Type B pancreatic cell (in vitro differentiated cells): ENCODE data around the gene MISP. TPM values are rescaled to one million over a fixed set of nuclear protein-coding genes. Genes with fewer than 3 reads are reported as not detected.

Source experiments
- DNase-seq: peaks from one replicate; pipeline ENCODE4 v3.0.0; 2021; ENCODE audit warnings: mixed read lengths; ENCODE audit not compliant: unreplicated experiment; ENCODE audit errors: extremely low spot score
- H3K27ac Mint-ChIP-seq: 2 replicates; pipeline ENCODE4 v1.8.0; 2021; ENCODE audit warnings: mild to moderate bottlenecking, mixed read lengths
- H3K27me3 Mint-ChIP-seq: 2 replicates; pipeline ENCODE4 v1.8.0; 2021; ENCODE audit warnings: mixed read lengths
- H3K36me3 Mint-ChIP-seq: 2 replicates; pipeline ENCODE4 v1.8.0; 2021; ENCODE audit warnings: mixed read lengths
- H3K4me1 Mint-ChIP-seq: one replicate; pipeline ENCODE4 v1.8.0; 2021; ENCODE audit warnings: mixed read lengths; ENCODE audit not compliant: unreplicated experiment
- H3K4me3 Mint-ChIP-seq: 2 replicates; pipeline ENCODE4 v1.8.0; 2021; ENCODE audit warnings: mild to moderate bottlenecking, mixed read lengths
- H3K9me3 Mint-ChIP-seq: 2 replicates; pipeline ENCODE4 v1.8.0; 2021; ENCODE audit warnings: mixed read lengths
- microRNA-seq: library from miRNA; unstranded; fragments of <30 nt; microRNA quantifications from one replicate; pipeline ENCODE4, GENCODE V29; 2020
- total RNA-seq: library from RNA; stranded (reverse); gene quantifications from 2 replicates; pipeline ENCODE4 v1.2.1, GENCODE V29; 2021; ENCODE audit warnings: low replicate concordance
- TF ChIP-seq, protein P1 (sequence below): fragments of 200-600 bp; sonication (generic); conservative IDR thresholded peaks from 2 replicates; pipeline ENCODE4 v1.5.0; 2021; ENCODE audit warnings: antibody characterized with exemption, mild to moderate bottlenecking

MISP gene
- total RNA-seq, 1 donor from 2014 or later: 9.4 TPM

DNA sequence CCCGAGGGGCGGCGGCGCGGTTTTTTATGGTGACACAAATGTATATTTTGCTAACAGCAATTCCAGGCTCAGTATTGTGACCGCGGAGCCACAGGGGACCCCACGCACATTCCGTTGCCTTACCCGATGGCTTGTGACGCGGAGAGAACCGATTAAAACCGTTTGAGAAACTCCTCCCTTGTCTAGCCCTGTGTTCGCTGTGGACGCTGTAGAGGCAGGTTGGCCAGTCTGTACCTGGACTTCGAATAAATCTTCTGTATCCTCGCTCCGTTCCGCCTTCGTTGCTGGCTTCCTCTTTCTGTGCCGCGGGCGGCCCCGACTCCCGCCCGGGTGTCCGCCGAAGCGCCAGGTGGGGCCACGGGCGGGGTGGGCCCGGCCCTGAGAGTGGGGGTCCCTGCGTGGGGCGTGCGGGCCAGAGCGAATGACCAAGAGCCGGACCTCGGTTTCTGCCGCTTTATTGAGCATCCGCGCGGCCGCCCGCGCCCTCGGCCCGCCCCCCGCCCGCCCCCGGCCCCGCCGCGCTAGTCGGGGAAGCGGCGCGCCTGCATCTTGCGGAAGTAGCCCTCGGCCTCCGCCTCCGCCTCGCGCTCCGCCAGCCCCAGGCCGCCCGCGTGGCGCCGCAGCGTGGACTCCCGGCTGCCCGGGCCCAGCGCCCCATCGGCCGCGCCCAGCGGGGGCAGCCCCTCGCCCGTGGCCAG lies 61.3 kb downstream of the MISP start:
- no peak overlapping the region for H3K4me3 Mint-ChIP-seq

DNA sequence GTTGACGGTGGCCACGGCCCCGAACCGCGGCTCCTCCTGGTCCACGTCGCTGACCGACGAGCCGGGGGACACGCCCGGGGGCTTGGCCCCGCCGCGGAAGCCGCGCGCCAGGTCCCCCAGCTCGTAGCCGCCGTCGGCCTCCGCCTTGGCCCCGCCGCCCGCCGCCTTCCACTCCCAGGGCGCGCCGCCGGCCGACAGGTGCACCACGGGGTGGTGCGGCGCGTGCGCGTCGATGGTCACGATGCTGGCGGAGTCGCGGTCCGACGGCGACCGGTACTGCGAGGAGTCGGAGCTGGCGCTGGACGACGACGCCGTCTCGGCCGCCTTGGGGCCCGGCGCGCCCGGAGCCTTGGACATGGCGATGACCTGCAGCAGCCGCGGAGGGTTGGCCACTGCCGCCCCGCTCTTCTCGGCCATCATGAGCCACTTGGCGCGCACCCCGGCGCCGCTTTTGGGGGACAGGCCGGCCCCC lies 61.9 kb downstream of the MISP start:
- Mint-ChIP-seq H3K4me1 (no peaks in the 10 kb centered on the region), H3K27ac (no peak overlapping the region), H3K27me3 (no peaks in the 10 kb centered on the region), H3K4me3 (no peak overlapping the region), H3K36me3 (peaks cover 17% of the 10 kb centered on the region), H3K9me3 (no peaks in the 10 kb centered on the region)
- no peak for DNase-seq
- TF ChIP-seq, protein P1, sequence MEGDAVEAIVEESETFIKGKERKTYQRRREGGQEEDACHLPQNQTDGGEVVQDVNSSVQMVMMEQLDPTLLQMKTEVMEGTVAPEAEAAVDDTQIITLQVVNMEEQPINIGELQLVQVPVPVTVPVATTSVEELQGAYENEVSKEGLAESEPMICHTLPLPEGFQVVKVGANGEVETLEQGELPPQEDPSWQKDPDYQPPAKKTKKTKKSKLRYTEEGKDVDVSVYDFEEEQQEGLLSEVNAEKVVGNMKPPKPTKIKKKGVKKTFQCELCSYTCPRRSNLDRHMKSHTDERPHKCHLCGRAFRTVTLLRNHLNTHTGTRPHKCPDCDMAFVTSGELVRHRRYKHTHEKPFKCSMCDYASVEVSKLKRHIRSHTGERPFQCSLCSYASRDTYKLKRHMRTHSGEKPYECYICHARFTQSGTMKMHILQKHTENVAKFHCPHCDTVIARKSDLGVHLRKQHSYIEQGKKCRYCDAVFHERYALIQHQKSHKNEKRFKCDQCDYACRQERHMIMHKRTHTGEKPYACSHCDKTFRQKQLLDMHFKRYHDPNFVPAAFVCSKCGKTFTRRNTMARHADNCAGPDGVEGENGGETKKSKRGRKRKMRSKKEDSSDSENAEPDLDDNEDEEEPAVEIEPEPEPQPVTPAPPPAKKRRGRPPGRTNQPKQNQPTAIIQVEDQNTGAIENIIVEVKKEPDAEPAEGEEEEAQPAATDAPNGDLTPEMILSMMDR: no peak

More for the DNA sequence above, 61.3 kb downstream of the MISP start:
- H3K4me1 Mint-ChIP-seq: peaks cover 4% of the 10 kb centered on the region
- H3K9me3 Mint-ChIP-seq: no peaks in the 10 kb centered on the region
- no peak overlapping the region for H3K27ac Mint-ChIP-seq
- peaks cover 23% of the 10 kb centered on the region for H3K36me3 Mint-ChIP-seq
- TF ChIP-seq, protein P1: no peak
- DNase-seq: no peak
- H3K27me3 Mint-ChIP-seq: no peaks in the 10 kb centered on the region

DNA sequence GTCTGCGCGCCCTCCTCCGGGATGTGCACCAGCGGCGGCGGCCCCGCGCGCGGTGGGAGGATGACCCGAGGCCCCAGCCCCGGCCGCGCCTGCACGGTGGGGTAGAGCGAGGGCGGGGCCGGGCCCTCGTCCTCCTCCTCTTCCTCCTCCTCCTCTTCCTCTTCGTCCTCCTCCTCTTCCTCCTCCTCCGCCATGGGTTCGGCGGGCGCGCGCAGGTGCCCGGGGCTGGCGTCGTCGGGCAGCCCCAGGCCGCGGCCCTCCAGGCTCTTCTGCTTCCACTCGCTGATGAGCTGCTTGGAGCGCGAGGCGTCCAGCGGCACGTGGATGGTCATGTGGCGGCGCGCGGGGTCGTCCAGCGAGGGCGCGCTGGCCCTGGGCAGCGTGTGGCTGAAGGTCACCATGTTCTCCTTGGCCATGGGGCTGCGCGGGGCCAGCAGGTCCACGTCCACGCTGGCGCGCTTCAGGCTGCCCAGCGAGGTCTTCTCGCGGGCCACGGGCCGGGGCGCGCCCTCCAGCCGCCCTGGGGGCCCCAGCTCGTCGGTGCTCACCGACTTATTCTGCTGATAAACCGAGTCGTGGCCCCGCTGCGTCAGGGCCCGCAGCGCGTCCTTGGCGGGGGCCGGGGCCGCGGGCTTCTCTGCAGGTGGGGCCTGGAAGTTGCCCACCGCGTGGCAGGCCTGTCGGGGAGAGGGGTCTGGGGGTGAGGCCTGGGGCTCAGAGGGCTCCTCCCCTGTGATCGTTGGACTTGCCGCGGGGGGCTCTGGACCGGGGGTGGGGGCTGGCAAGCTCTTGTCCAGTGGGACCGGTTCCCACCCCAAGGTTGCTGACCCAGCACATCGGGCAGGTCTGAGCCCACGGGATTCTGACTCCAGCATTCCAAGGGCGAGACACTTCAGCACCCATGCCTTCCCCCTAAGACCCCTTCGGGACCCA lies 62.6 kb downstream of the MISP start:
- Mint-ChIP-seq H3K9me3 (no peaks in the 10 kb centered on the region), H3K36me3 (peaks cover 15% of the 10 kb centered on the region), H3K4me1 (no peaks in the 10 kb centered on the region), H3K4me3 (no peak overlapping the region), H3K27ac (peak overlapping the region; percentile 34), H3K27me3 (no peaks in the 10 kb centered on the region)
- TF ChIP-seq, protein P1: no peak
- DNase-seq: no peak

Small RNAs within 50 kb of the gene (microRNA-seq; reads per million reads assigned to microRNA genes)
- gene MIR3187: 19.6 reads per million, percentile 43 among the genes with 10 or more reads in this experiment
- gene MIR4745: 35.3 reads per million, percentile 51 among the genes with 10 or more reads in this experiment

Other genes starting within 250 kb of the MISP start
- gene TPGS1, start 243.6 kb upstream of the MISP start, total RNA-seq: 18.0 and 26.1 TPM in 2 replicates
- 93.0 and 95.0 TPM in 2 replicates for gene CDC34, start 219.4 kb upstream of the MISP start, total RNA-seq
- 0.34 TPM in 1 of 2 replicates, not detected in the other for gene GZMM, start 207.1 kb upstream of the MISP start, total RNA-seq
- gene BSG, start 178.5 kb upstream of the MISP start, total RNA-seq: 497 and 522 TPM in 2 replicates
- 1.4 and 1.9 TPM in 2 replicates for gene HCN2, start 161.2 kb upstream of the MISP start, total RNA-seq
- 52.2 and 59.8 TPM in 2 replicates for gene POLRMT, start 117.6 kb upstream of the MISP start, total RNA-seq
- gene FGF22, start 111.2 kb upstream of the MISP start, total RNA-seq: not detected in 2 replicates
- gene RNF126, start 87.9 kb upstream of the MISP start, total RNA-seq: 38.1 and 41.3 TPM in 2 replicates
- 9.3 and 11.0 TPM in 2 replicates for gene FSTL3, start 74.7 kb upstream of the MISP start, total RNA-seq
- gene PRSS57, start 55.7 kb upstream of the MISP start, total RNA-seq: not detected in 2 replicates
- 63.3 and 64.1 TPM in 2 replicates for gene PALM, start 42.2 kb upstream of the MISP start, total RNA-seq
- gene PTBP1, start 46.3 kb downstream of the MISP start, total RNA-seq: 416 and 496 TPM in 2 replicates
- 9.9 and 29.2 TPM in 2 replicates for gene PLPPR3, start 70.8 kb downstream of the MISP start, total RNA-seq
- gene AZU1, start 76.7 kb downstream of the MISP start, total RNA-seq: 0.41 TPM in 1 of 2 replicates, not detected in the other
- 0.45 TPM in 1 of 2 replicates, not detected in the other for gene PRTN3, start 89.9 kb downstream of the MISP start, total RNA-seq
- gene ELANE, start 101.2 kb downstream of the MISP start, total RNA-seq: not detected in 2 replicates
- 5.5 and 11.3 TPM in 2 replicates for gene CFD, start 108.6 kb downstream of the MISP start, total RNA-seq
- 59.6 and 74.2 TPM in 2 replicates for gene MED16, start 142.1 kb downstream of the MISP start, total RNA-seq
- gene RNU6-9, start 142.4 kb downstream of the MISP start, total RNA-seq: not detected in 2 replicates
- gene R3HDM4, start 162.1 kb downstream of the MISP start, total RNA-seq: 48.8 and 56.7 TPM in 2 replicates
- gene KISS1R, start 166.2 kb downstream of the MISP start, total RNA-seq: 1.2 and 2.2 TPM in 2 replicates
- gene ARID3A, start 174.9 kb downstream of the MISP start, total RNA-seq: 83.0 and 124 TPM in 2 replicates
- 59.5 and 65.4 TPM in 2 replicates for gene WDR18, start 233.2 kb downstream of the MISP start, total RNA-seq
- gene GRIN3B, start 249.3 kb downstream of the MISP start, total RNA-seq: 0.65 and 1.00 TPM in 2 replicates